Measurements from ENCODE around the gene PCBP3.

The PCBP3 gene

GRCh38 chr21:45742247-45742646 is 98.7 kb downstream of the PCBP3 start:
- no peak for TF ChIP-seq EZH2phosphoT487 (conservative IDR thresholded peaks at IDR 0.05; ENCODE audit: low read length)
- no peak for TF ChIP-seq CTCF (IDR thresholded peaks at IDR 0.05; ENCODE audit: insufficient read depth, low read length, poor library complexity, severe bottlenecking)
- H3K36me3 ChIP-seq (ENCODE audit: low read length), result no peaks in the 10 kb centered on the region
- no peaks in the 10 kb centered on the region for H3K27me3 ChIP-seq (ENCODE audit: low read length)
- no peaks in the 10 kb centered on the region for H3K79me2 ChIP-seq (ENCODE audit: insufficient read depth, low read length)
- H3F3A ChIP-seq (ENCODE audit: insufficient read depth), result no peaks in the 10 kb centered on the region
- H3K4me3 ChIP-seq (ENCODE audit: insufficient read depth, low read length, poor library complexity, severe bottlenecking), result no peak overlapping the region
- H3K9me2 ChIP-seq (replicated peaks; ENCODE audit: insufficient read depth, low read length), result no peaks in the 10 kb centered on the region
- no peak overlapping the region for H2AFZ ChIP-seq (ENCODE audit: low read depth, low read length, severe bottlenecking)
- H3K27ac ChIP-seq (ENCODE audit: low read depth, low read length), result no peak overlapping the region
- no peaks in the 10 kb centered on the region for H4K20me1 ChIP-seq (ENCODE audit: low read depth, low read length)
- no peak overlapping the region for H3K4me2 ChIP-seq (ENCODE audit: low read depth, low read length, poor library complexity, severe bottlenecking)
- H3K9ac ChIP-seq (ENCODE audit: low read length), result no peak overlapping the region
- no peaks in the 10 kb centered on the region for H3K9me3 ChIP-seq (ENCODE audit: insufficient read depth, low read length)

GRCh38 chr21:45745256-45745655 is 101.7 kb downstream of the PCBP3 start:
- no peaks in the 10 kb centered on the region for H3K9me3 ChIP-seq (ENCODE audit: insufficient read depth, low read length)
- no peak overlapping the region for H3K9ac ChIP-seq (ENCODE audit: low read length)
- H3K9me2 ChIP-seq (replicated peaks; ENCODE audit: insufficient read depth, low read length), result no peaks in the 10 kb centered on the region
- no peaks in the 10 kb centered on the region for H4K20me1 ChIP-seq (ENCODE audit: low read depth, low read length)
- TF ChIP-seq EZH2phosphoT487 (conservative IDR thresholded peaks at IDR 0.05; ENCODE audit: low read length) (no peak), CTCF (IDR thresholded peaks at IDR 0.05; ENCODE audit: insufficient read depth, low read length, poor library complexity, severe bottlenecking) (no peak)
- no peak overlapping the region for H2AFZ ChIP-seq (ENCODE audit: low read depth, low read length, severe bottlenecking)
- H3K27ac ChIP-seq (ENCODE audit: low read depth, low read length), result no peak overlapping the region
- no peak overlapping the region for H3K4me3 ChIP-seq (ENCODE audit: insufficient read depth, low read length, poor library complexity, severe bottlenecking)
- no peaks in the 10 kb centered on the region for H3F3A ChIP-seq (ENCODE audit: insufficient read depth)
- no peaks in the 10 kb centered on the region for H3K27me3 ChIP-seq (ENCODE audit: low read length)
- no peak overlapping the region for H3K4me2 ChIP-seq (ENCODE audit: low read depth, low read length, poor library complexity, severe bottlenecking)
- no peaks in the 10 kb centered on the region for H3K79me2 ChIP-seq (ENCODE audit: insufficient read depth, low read length)
- H3K36me3 ChIP-seq (ENCODE audit: low read length), result no peaks in the 10 kb centered on the region

GRCh38 chr21:45747233-45747766 is 103.8 kb downstream of the PCBP3 start:
- Histone ChIP-seq H3K9ac (ENCODE audit: low read length) (no peak overlapping the region), H3K4me2 (ENCODE audit: low read depth, low read length, poor library complexity, severe bottlenecking) (no peak overlapping the region), H3K27me3 (ENCODE audit: low read length) (no peaks in the 10 kb centered on the region; the same call in 1 of the 2 replicates), H3K9me2 (replicated peaks; ENCODE audit: insufficient read depth, low read length) (no peaks in the 10 kb centered on the region), H3K27ac (ENCODE audit: low read depth, low read length) (no peak overlapping the region), H3K79me2 (ENCODE audit: insufficient read depth, low read length) (no peaks in the 10 kb centered on the region), H4K20me1 (ENCODE audit: low read depth, low read length) (no peaks in the 10 kb centered on the region), H3K9me3 (ENCODE audit: insufficient read depth, low read length) (no peaks in the 10 kb centered on the region), H3F3A (ENCODE audit: insufficient read depth) (no peaks in the 10 kb centered on the region), H2AFZ (ENCODE audit: low read depth, low read length, severe bottlenecking) (no peak overlapping the region), H3K36me3 (ENCODE audit: low read length) (no peaks in the 10 kb centered on the region), H3K4me3 (ENCODE audit: insufficient read depth, low read length, poor library complexity, severe bottlenecking) (no peak overlapping the region)
- TF ChIP-seq EZH2phosphoT487 (conservative IDR thresholded peaks at IDR 0.05; ENCODE audit: low read length) (no peak), CTCF (IDR thresholded peaks at IDR 0.05; ENCODE audit: insufficient read depth, low read length, poor library complexity, severe bottlenecking) (no peak)

All from SU-DHL-6 (cell line).